ENCODE data around the gene LEPROT. TPM values are rescaled to one million over a fixed set of nuclear protein-coding genes. Genes with fewer than 3 reads are reported as not detected.
"Not testable (repeated sequence)": the region's sequence is repeated elsewhere in the genome, so short reads cannot be mapped to it uniquely, and the experiment has no call there.

LEPROT gene, protein sequence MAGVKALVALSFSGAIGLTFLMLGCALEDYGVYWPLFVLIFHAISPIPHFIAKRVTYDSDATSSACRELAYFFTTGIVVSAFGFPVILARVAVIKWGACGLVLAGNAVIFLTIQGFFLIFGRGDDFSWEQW
- total RNA-seq (10 to 100 TPM; 26.4 to 27.1 TPM), polyA plus RNA-seq (10 to 100 TPM; 13.2 to 24.4 TPM)

DNA sequence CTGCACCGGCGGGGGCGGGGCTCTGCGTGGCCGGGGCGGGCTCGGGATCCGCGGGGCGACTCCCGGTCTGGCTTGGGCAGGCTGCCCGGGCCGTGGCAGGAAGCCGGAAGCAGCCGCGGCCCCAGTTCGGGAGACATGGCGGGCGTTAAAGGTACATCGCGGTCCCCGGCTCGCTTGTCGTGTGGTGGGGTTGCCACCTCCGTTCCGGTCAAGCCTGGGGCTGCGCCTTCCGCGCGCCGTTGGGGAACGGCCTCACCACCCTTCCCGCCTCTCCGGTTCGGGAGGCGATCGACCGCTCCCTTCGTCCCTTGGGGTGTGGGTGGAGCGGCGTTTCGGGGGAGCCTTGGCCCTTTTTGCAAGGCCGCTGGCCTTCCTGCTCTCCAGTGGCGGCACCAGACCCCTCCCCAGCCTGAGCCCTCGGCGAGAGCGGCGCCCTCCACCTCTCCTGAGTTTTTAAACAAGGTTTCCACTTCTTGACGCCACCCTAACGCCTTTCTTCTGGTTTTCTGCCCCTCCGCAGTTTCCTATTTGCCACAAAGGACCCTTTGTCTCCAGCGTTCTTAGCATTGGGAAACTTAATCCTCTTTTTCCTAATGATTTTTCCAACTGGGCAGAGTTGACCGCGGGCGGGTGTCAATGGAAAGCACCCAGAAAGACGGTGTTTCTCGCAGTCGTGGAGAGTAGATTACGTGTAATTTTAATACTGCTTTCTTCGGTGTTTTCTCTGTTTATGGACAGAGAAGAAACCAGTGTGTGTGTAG lies at the start of gene LEPROT, which contains the start of gene LEPR:
TSS of gene LEPROT (plus strand) at position 79 of the 761 bp plus-strand sequence. CDS start at position 136, 57 bp downstream.
TSS of gene LEPR (plus strand) at position 79 of the 761 bp plus-strand sequence. CDS start 144,898 bp downstream, outside the sequence.
- Histone ChIP-seq H3K4me1 (ENCODE audit: insufficient read depth, low read length) (peaks cover 38% of the 10 kb centered on the region), H3K27ac (ENCODE audit: low read depth, low read length) (peak within 1 kb of the TSS; percentile 82), H3K36me3 (ENCODE audit: insufficient read depth, low read length) (peaks cover 6% of the 10 kb centered on the region), H3K27me3 (ENCODE audit: insufficient read depth, low read length) (no peaks in the 10 kb centered on the region), H3K4me3 (ENCODE audit: low read length in 2 of 2) (peak within 1 kb of the TSS; percentile 76 to 79), H3K9me3 (ENCODE audit: control insufficient read depth in 1 of 2, low read length in 2 of 2) (no peaks in the 10 kb centered on the region)
- peaks cover 7 to 9% of the 10 kb centered on the region in 2 donors for H3K36me3 Mint-ChIP-seq
- peak within 1 kb of the TSS in 1 of 8 donors; percentile 94 for H3K4me3 Mint-ChIP-seq
- H3K4me1 Mint-ChIP-seq, result peaks cover 10 to 29% (median 19%) of the 10 kb centered on the region in 4 donors
- no peak for DNase-seq
- ChIA-PET CTCF (ENCODE audit: partially characterized antibody) (interaction anchor here (0.8 to 3.3 kb wide), 7 partner anchors 9 to 1026 kb away, joined by 3 to 23 read pairs (median 3); no protein-coding TSS in a partner anchor), POLR2A (ENCODE audit: partially characterized antibody) (interaction anchor here (0.5 to 2.1 kb wide), 11 partner anchors 10 to 1010 kb away, joined by 3 to 20 read pairs (median 4); no protein-coding TSS in a partner anchor)
- intact Hi-C loops (cut with micrococcal nuclease), result loop anchor here (1.0 to 10.0 kb wide), 9 partner anchors 156 to 1898 kb away; partner anchors contain the start of genes EFCAB7, ITGB3BP, JAK1 and RAVER2
- H3K9me3 Mint-ChIP-seq, result no peaks in the 10 kb centered on the region
- peak within 1 kb of the TSS in 5 of 7 donors; percentile 91 to 96 (median 96) for H3K27ac Mint-ChIP-seq
- peaks cover 0 to 1% of the 10 kb centered on the region in 2 donors for H3K27me3 Mint-ChIP-seq

DNA sequence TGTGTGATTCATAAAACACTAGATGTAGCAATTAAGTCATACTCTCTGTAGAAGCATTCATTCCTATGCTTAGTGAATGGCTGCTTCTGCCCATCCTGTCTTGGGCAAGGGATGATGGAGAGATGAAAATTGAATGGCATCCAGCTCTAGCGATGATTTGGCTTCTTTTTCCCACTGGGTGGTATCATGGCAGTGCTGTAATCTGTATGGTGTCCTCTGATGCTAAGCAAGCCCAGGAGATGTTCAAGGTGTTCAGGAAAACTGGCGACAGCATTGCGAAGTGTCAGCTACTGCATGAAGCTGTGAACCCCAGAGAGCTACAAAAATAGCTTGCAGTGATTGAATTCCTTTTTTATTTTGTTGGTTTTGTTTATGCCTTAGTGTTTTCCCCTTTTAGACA lies 48.9 kb upstream of the LEPROT start:
- DNase-seq, result no peak
- Mint-ChIP-seq H3K9me3 (no peaks in the 10 kb centered on the region), H3K27me3 (no peaks in the 10 kb centered on the region), H3K4me3 (no peak overlapping the region), H3K27ac (no peak overlapping the region), H3K4me1 (no peaks in the 10 kb centered on the region), H3K36me3 (peaks cover 0 to 12% of the 10 kb centered on the region in 2 donors)
- Histone ChIP-seq H3K4me1 (ENCODE audit: insufficient read depth, low read length) (no peaks in the 10 kb centered on the region), H3K27me3 (ENCODE audit: insufficient read depth, low read length) (no peaks in the 10 kb centered on the region), H3K9me3 (ENCODE audit: control insufficient read depth in 1 of 2, low read length in 2 of 2) (no peaks in the 10 kb centered on the region), H3K27ac (ENCODE audit: low read depth, low read length) (no peak overlapping the region), H3K36me3 (ENCODE audit: insufficient read depth, low read length) (no peaks in the 10 kb centered on the region), H3K4me3 (ENCODE audit: low read length in 2 of 2) (no peak overlapping the region)
- intact Hi-C loops (cut with micrococcal nuclease), result no loop called here
- ChIA-PET POLR2A (ENCODE audit: partially characterized antibody) (no interaction called here), CTCF (ENCODE audit: partially characterized antibody) (no interaction called here)

DNA sequence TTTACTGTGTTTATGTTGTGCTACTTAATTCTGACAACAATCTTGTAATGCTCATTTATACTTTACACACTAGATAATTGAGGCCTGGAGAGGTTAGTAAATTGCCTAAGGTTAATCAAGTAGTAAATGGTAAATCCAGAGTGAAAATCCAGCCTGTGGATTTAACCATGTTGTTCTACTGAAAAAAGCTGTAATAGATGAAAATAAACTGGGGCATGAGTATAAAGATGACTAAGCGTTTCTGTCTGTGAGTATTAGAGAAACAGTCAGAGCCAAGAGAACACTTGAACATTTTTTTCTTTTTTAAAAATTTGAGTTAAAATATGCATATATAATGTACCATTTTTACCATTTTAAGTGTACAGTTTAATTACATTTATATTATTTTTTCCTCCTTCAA lies 47.9 kb upstream of the LEPROT start:
- no peak overlapping the region for H3K4me3 Mint-ChIP-seq
- Histone ChIP-seq H3K27me3 (ENCODE audit: insufficient read depth, low read length) (no peaks in the 10 kb centered on the region), H3K9me3 (ENCODE audit: control insufficient read depth in 1 of 2, low read length in 2 of 2) (no peaks in the 10 kb centered on the region), H3K4me1 (ENCODE audit: insufficient read depth, low read length) (no peaks in the 10 kb centered on the region), H3K4me3 (ENCODE audit: low read length in 2 of 2) (no peak overlapping the region), H3K36me3 (ENCODE audit: insufficient read depth, low read length) (no peaks in the 10 kb centered on the region), H3K27ac (ENCODE audit: low read depth, low read length) (no peak overlapping the region)
- intact Hi-C loops (cut with micrococcal nuclease), result no loop called here
- CTCF ChIA-PET (ENCODE audit: partially characterized antibody), result no interaction called here
- no peaks in the 10 kb centered on the region for H3K27me3 Mint-ChIP-seq
- POLR2A ChIA-PET (ENCODE audit: partially characterized antibody), result no interaction called here
- peaks cover 0 to 12% of the 10 kb centered on the region in 2 donors for H3K36me3 Mint-ChIP-seq
- no peaks in the 10 kb centered on the region for H3K9me3 Mint-ChIP-seq
- no peak overlapping the region for H3K27ac Mint-ChIP-seq
- no peak for DNase-seq
- H3K4me1 Mint-ChIP-seq, result no peaks in the 10 kb centered on the region

DNA sequence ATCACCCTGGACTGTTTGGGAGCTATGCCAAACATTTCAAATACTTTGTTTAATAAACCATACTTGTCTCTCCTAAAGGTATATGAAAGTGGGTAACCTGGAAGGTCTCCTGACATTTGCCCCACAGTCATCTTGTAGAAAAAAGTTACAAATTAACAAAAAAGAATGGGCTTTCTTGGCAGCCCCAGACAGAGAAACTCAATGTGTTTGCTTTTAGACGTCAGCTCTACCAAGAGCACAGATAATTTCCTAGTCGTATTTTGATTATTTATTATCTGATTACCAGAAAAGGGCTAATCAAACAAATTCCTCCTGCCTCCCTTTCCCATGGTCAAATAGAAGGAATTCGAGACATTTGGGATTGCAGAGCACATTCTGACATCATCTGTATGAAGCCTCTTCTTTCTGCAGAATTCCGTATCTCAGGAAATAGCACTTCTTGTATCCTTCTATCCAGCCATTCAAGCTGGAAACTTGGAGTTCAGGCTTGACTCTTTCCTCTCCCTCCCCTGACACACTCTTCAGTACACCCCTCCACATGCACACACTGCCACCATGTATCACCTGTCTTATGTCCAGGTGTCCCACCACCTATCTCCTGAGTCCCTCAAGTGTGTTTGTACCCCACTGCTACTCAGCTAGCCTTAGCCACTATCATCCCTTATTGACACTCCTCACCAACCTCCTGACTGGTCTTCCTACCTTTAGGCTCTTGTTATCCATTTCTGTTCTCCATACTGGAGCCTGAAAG lies 42.8 kb upstream of the LEPROT start:
- ChIA-PET POLR2A (ENCODE audit: partially characterized antibody) (no interaction called here), CTCF (ENCODE audit: partially characterized antibody) (no interaction called here)
- Histone ChIP-seq H3K4me1 (ENCODE audit: insufficient read depth, low read length) (no peaks in the 10 kb centered on the region), H3K36me3 (ENCODE audit: insufficient read depth, low read length) (no peaks in the 10 kb centered on the region), H3K27ac (ENCODE audit: low read depth, low read length) (no peak overlapping the region), H3K9me3 (ENCODE audit: control insufficient read depth in 1 of 2, low read length in 2 of 2) (no peaks in the 10 kb centered on the region), H3K27me3 (ENCODE audit: insufficient read depth, low read length) (no peaks in the 10 kb centered on the region), H3K4me3 (ENCODE audit: low read length in 2 of 2) (no peak overlapping the region)
- Mint-ChIP-seq H3K36me3 (peaks cover 0 to 15% of the 10 kb centered on the region in 2 donors), H3K4me3 (no peak overlapping the region), H3K9me3 (peaks cover 0 to 3% (median 0%) of the 10 kb centered on the region in 8 donors), H3K27me3 (peaks cover 7 to 10% of the 10 kb centered on the region in 2 donors), H3K4me1 (no peaks in the 10 kb centered on the region), H3K27ac (no peak overlapping the region)
- intact Hi-C loops (cut with micrococcal nuclease), result no loop called here
- no peak for DNase-seq

DNA sequence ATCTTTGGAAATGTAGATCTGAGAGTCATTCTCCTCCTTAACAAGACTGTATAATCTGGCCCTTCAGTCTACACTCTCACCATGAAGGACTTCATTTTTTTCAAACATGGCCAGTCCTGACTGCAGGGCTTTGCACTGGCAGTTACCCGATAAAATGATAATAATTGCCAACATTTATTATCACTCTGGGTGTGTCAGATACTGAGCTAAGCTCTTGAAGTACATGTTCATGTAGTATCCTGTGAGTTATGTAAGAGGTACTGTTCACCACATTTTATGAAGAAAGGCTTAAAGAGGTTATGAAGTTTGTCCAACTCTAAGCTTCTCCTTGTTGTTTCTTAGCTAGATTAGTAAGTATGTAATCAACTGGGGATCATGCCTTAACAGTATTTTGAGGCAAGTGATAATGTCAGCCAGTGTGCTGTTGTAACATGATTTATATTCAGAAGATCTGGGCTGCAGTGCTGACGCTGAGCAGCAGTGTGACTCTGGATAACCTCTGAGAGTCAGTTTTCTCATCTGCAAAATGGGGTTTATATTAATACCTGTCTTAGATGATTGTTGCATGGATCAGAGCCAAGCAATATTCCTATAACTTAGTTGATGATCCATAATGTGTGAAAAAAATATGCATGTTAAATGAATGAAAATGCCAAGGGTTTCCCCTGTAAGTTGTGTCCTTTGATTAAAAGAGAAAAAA lies 42.1 kb upstream of the LEPROT start:
- no peak overlapping the region for H3K4me3 Mint-ChIP-seq
- Histone ChIP-seq H3K4me1 (ENCODE audit: insufficient read depth, low read length) (no peaks in the 10 kb centered on the region), H3K4me3 (ENCODE audit: low read length in 2 of 2) (no peak overlapping the region), H3K9me3 (ENCODE audit: control insufficient read depth in 1 of 2, low read length in 2 of 2) (no peaks in the 10 kb centered on the region), H3K27ac (ENCODE audit: low read depth, low read length) (no peak overlapping the region), H3K36me3 (ENCODE audit: insufficient read depth, low read length) (no peaks in the 10 kb centered on the region), H3K27me3 (ENCODE audit: insufficient read depth, low read length) (no peaks in the 10 kb centered on the region)
- no peak for DNase-seq
- intact Hi-C loops (cut with micrococcal nuclease), result no loop called here
- H3K27me3 Mint-ChIP-seq, result peaks cover 7 to 10% of the 10 kb centered on the region in 2 donors
- H3K27ac Mint-ChIP-seq, result no peak overlapping the region
- H3K36me3 Mint-ChIP-seq, result peaks cover 0 to 15% of the 10 kb centered on the region in 2 donors
- no peaks in the 10 kb centered on the region for H3K4me1 Mint-ChIP-seq
- peaks cover 0 to 3% (median 0%) of the 10 kb centered on the region in 8 donors for H3K9me3 Mint-ChIP-seq
- POLR2A ChIA-PET (ENCODE audit: partially characterized antibody), result no interaction called here
- CTCF ChIA-PET (ENCODE audit: partially characterized antibody), result no interaction called here

DNA sequence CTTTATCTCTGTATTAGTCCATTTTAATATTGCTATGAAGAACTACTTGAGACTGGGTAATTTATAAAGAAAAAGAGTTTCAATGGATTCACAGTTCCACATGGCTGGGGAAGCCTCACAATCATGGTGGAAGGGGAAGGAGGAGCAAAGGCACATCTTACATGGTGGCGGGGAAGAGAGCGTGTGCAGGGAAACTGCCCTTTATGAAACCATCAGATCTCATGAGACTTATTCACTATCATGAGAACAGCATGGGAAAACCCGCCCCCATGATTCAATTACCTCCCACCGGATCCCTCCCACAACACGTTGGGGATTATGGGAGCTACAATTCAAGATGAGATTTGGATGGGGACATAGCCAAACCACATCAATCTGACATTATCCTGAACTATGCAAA lies 36.0 kb upstream of the LEPROT start:
- H3K36me3 ChIP-seq (ENCODE audit: insufficient read depth, low read length); DNase-seq; H3K27me3 ChIP-seq (ENCODE audit: insufficient read depth, low read length); H3K9me3 ChIP-seq (ENCODE audit: control insufficient read depth in 1 of 2, low read length in 2 of 2); H3K4me1 ChIP-seq (ENCODE audit: insufficient read depth, low read length); H3K9me3 Mint-ChIP-seq; H3K4me1 Mint-ChIP-seq; H3K27me3 Mint-ChIP-seq; POLR2A ChIA-PET (ENCODE audit: partially characterized antibody); H3K4me3 Mint-ChIP-seq; H3K4me3 ChIP-seq (ENCODE audit: low read length in 2 of 2); CTCF ChIA-PET (ENCODE audit: partially characterized antibody); H3K27ac Mint-ChIP-seq; intact Hi-C loops (cut with micrococcal nuclease); H3K27ac ChIP-seq (ENCODE audit: low read depth, low read length): not testable (repeated sequence)
- peaks cover 4 to 15% of the 10 kb centered on the region in 2 donors for H3K36me3 Mint-ChIP-seq
